ENCODE measurements around the gene JCHAIN. TPM values are rescaled to one million over a fixed set of nuclear protein-coding genes. Genes with fewer than 3 reads are reported as not detected.
"Not testable (repeated sequence)": the region's sequence is repeated elsewhere in the genome, so short reads cannot be mapped to it uniquely, and the experiment has no call there.

JCHAIN gene
- total RNA-seq, 2 experiments from 2014 or later: not detected

- intact Hi-C loops (cut with micrococcal nuclease): no loop called here
- CTCF ChIA-PET: no interaction called here
- ATAC-seq: no peak
Measured at GRCh38 chr4:70674191-70674590, 7.9 kb upstream of the JCHAIN start.

GRCh38 chr4:70671091-70671490 is 4.8 kb upstream of the JCHAIN start:
- no peak for TF ChIP-seq CTCF (IDR thresholded peaks at IDR 0.05)
- Mint-ChIP-seq H3K4me3 (no peak overlapping the region), H3K4me1 (ENCODE audit: low read depth) (peaks cover 5% of the 10 kb centered on the region), H3K27me3 (peaks cover 1% of the 10 kb centered on the region), H3K36me3 (ENCODE audit: low read depth) (no peaks in the 10 kb centered on the region), H3K27ac (no peak overlapping the region), H3K9me3 (no peaks in the 10 kb centered on the region)
- ChIA-PET POLR2A (no interaction called here), CTCF (no interaction called here)
- intact Hi-C loops (cut with micrococcal nuclease): no loop called here
- no peak for ATAC-seq
- no peak for DNase-seq

More at GRCh38 chr4:70674191-70674590, 7.9 kb upstream of the JCHAIN start:
- Mint-ChIP-seq H3K27me3 (peaks cover 1% of the 10 kb centered on the region), H3K27ac (no peak overlapping the region), H3K4me1 (ENCODE audit: low read depth) (peaks cover 15% of the 10 kb centered on the region), H3K36me3 (ENCODE audit: low read depth) (no peaks in the 10 kb centered on the region), H3K9me3 (no peaks in the 10 kb centered on the region), H3K4me3 (no peak overlapping the region)
- no peak for TF ChIP-seq CTCF (IDR thresholded peaks at IDR 0.05)
- POLR2A ChIA-PET: no interaction called here
- DNase-seq: no peak

DNA sequence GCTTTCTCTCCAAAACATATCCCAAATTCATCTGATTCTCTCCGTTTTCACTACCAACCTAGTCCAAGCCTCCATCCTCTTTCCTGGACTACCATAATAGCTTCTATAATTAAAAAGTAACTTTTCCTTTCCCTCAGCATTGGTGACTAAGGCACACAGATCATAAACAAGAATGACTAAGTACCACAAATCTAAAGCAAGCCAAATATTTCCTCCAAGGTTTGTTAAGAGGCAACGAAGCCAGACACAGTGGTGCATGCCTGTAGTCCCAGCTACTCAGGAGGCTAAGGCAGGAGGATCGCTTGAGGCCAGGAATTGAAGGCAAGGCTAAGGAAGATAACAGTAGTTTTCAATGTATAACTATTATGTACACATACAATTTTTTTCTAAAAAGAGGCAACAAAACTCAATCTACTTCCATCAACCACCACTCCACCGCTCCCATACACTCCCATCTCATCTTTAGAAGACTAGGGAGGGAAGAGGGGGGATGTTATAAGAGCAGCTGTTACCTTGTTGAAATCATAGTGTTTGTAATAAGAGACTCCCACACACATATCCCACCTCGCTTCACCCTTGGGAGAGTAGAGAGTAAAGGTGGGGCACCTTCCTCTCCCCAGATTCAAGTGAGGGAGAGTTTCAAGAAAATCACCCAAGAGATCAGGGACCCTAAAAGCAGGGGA is 4.2 kb upstream of the JCHAIN start:
- Mint-ChIP-seq H3K36me3 (ENCODE audit: low read depth) (no peaks in the 10 kb centered on the region), H3K4me1 (ENCODE audit: low read depth) (peaks cover 5% of the 10 kb centered on the region), H3K9me3 (no peaks in the 10 kb centered on the region), H3K4me3 (no peak overlapping the region), H3K27ac (no peak overlapping the region), H3K27me3 (peaks cover 1% of the 10 kb centered on the region)
- POLR2A ChIA-PET: no interaction called here
- no peak for TF ChIP-seq CTCF (IDR thresholded peaks at IDR 0.05)
- intact Hi-C loops (cut with micrococcal nuclease): no loop called here
- no peak for DNase-seq
- CTCF ChIA-PET: no interaction called here
- ATAC-seq: no peak

- Mint-ChIP-seq H3K27ac (no peak overlapping the region), H3K36me3 (ENCODE audit: low read depth) (no peaks in the 10 kb centered on the region), H3K4me3 (no peak overlapping the region), H3K4me1 (ENCODE audit: low read depth) (peaks cover 5% of the 10 kb centered on the region), H3K27me3 (no peaks in the 10 kb centered on the region), H3K9me3 (no peaks in the 10 kb centered on the region)
- DNase-seq (no peak), ATAC-seq (no peak)
- CTCF ChIA-PET: interaction anchor here (0.9 to 1.1 kb wide), 4 partner anchors 12 to 52 kb away, joined by 3 read pairs; no protein-coding TSS in a partner anchor
- TF ChIP-seq CTCF (IDR thresholded peaks at IDR 0.05): no peak
- intact Hi-C loops (cut with micrococcal nuclease): no loop called here
- POLR2A ChIA-PET: no interaction called here
Measured at GRCh38 chr4:70667740-70668535, 1.6 kb upstream of the JCHAIN start.

GRCh38 chr4:70661309-70661922 is 4.9 kb downstream of the JCHAIN start:
- intact Hi-C loops (cut with micrococcal nuclease); H3K4me3 Mint-ChIP-seq; H3K27me3 Mint-ChIP-seq; POLR2A ChIA-PET; H3K9me3 Mint-ChIP-seq; H3K36me3 Mint-ChIP-seq (ENCODE audit: low read depth); H3K27ac Mint-ChIP-seq; H3K4me1 Mint-ChIP-seq (ENCODE audit: low read depth): not testable (repeated sequence)
- CTCF ChIA-PET: interaction anchor here (2.0 kb wide), 1 partner anchor 9 kb away, joined by 6 read pairs; no protein-coding TSS in a partner anchor
- DNase-seq: peak; percentile 36
- peak; percentile 72 for ATAC-seq
